Middle frontal gyrus (tissue), 1 donor: ENCODE measurements around the gene GSTA2.
"Not testable (repeated sequence)": the region's sequence is repeated elsewhere in the genome, so short reads cannot be mapped to it uniquely, and the experiment has no call there.

Source experiments
- DNase-seq: peaks from one replicate; pipeline ENCODE4 v3.0.0-alpha.2; 2015; ENCODE audit warnings: low spot score; ENCODE audit errors: extremely low spot score

GSTA2 gene

DNA sequence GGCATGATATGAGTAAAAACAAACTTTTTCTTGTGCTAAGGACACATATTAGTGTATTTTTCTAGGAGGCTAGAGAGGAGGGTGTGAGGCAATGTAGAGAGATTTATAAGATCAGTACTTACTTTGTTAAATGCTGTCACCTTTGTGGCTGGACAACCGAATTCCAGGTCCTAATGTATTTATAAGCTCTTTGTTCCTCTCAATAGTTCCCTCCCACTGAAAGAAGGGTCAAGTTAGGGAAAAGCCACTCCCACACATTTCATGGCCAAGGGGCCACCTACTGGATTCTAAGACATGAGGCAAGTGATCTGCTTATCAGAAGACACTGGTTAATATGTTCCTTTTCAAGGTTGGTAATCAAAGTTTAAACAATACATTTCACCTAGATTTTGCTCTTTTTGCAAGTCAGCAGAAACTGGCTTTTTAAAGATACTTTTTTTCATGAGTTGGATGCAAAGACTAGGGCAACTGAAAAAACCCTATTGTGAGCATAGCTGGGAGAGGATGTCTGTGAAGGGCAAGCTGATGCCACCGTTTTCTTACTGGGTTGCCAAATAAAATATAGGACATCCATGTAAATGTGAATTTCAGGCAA lies at the start of gene GSTA2:
Gene GSTA2, minus strand, starts transcription at position 154 of the 595 bp plus-strand sequence. CDS start 5,528 bp downstream, outside the sequence.
- DNase-seq = not testable (repeated sequence)

DNA sequence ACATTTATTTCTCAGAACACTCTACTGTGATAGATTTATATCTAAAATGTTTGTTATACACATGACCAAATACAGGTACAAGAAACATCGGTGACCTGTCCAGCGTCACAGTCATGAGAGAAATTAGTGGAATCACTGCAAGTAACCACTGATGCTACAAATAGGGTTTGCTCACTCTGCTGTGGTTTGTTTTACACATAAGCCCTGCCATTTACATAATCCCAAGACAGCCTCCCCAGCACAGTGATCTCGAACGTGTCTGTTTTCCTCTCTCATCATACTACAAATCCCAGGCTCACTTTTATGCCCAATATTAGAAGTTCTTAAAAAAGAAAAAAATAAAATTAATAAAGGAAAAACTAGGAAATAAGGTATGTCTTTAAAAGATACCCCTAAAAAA lies 46.5 kb upstream of the GSTA2 start:
- not testable (repeated sequence) for DNase-seq

DNA sequence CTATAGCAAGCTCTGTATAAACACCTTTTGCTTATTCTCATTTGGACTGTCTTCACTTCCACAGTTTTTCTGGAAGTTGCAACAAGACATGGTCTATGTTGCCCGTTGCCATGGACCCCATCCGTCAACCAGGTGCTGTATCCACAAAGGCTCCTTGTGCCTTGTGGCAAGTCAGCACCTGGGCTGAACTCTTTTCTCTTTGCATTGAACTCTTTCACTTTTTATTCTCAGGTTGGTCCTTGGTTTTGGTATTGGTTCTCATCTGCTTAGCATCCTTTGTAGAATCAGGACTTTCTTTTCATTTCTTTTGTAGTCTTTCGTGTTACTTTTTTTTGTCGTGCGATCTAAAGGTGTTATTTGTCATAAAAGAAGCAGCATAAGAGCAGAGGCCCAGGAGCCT lies 45.4 kb upstream of the GSTA2 start:
- no peak for DNase-seq

DNA sequence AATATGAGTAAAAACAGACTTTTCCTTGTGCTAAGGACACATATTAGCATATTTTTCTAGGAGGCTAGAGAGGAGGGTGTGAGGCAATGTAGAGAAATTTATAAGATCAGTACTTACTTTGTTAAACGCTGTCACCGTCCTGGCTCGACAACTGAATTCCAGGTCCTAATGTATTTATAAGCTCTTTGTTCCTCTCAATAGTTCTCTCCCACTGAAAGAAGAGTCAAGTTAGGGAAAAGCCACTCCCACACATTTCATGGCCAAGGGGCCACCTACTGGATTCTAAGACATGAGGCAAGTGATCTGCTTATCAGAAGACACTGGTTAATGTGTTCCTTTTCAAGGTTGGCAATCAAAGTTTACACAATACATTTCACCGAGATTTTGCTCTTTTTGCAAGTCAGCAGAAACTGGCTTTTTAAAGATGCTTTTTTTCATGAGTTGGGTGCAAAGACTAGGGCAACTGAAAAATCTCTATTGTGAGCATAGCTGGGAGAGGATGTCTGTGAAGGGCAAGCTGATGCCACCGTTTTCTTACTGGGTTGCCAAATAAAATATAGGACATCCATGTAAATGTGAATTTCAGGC lies 40.5 kb upstream of the GSTA2 start, which contains the start of gene GSTA1:
Gene GSTA1, minus strand, starts transcription at position 149 of the 588 bp plus-strand sequence. CDS start 4,549 bp downstream, outside the sequence.
- DNase-seq = not testable (repeated sequence)

DNA sequence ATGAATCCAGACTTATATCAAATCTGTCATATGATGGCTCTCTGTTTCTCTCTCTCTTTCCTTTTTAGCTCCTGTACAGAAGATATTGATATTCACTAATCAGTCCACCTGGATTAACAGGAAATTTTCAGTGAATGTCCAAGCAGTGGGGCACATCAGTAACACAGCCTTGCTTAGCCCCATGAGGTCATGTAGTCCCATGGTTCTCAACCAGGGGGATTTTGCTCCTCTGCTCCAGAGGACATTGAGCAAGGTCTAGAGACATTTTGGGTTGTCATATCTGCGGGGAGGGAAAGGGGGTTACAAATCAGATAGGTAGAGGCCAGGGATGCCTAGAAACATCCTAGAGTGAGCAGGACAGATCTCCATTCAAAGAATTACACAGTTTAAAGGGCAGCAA lies 39.5 kb upstream of the GSTA2 start:
- DNase-seq = no peak

DNA sequence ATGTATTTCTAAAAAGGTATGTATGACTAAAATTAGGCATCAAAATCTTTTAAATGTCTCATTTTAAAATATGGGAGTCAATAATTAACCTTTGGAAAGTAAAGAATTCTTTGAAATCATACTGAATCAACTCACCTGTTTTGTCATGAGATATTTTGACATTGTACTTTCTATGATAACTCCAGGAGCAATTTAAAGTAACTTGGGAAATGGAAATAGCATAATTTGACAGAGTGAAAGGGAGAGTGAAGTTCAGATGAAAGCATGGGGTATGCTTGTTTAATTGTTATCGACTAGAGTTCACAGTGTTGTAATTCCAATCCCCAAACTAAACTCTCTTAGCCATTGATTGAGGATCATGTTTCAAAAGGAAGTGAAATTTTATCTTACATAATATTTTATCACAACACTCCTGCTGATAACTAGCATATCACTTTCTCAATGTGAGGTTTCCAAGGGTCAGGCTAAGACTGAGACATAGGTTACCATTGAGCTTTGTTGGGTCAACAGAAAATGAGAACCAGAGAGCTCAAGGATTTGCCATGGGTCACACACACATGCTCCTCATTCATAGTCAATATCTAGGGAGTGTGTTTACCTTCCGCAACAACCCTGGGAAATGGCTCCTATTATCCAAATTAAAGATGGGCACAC lies 38.0 kb upstream of the GSTA2 start:
- no peak for DNase-seq

DNA sequence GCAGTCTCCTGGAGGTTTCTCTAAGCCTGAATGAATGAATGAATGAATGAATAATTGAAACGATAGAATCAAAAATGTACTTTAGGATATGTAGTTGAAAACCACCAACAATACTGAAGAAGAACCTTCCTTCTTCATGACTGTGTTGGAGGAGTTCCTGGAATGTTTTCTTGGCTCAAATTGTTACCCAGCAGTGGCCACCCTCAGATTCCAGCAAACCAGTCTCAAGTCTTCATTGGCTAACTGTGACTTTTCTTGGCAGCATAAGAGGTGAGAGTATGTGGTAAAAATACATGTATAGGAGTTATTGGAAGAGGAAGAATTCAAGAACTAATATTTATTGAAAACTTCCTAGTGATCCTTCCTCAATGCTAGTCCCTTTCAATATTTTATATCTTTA lies 36.0 kb upstream of the GSTA2 start:
- DNase-seq = not testable (repeated sequence)

DNA sequence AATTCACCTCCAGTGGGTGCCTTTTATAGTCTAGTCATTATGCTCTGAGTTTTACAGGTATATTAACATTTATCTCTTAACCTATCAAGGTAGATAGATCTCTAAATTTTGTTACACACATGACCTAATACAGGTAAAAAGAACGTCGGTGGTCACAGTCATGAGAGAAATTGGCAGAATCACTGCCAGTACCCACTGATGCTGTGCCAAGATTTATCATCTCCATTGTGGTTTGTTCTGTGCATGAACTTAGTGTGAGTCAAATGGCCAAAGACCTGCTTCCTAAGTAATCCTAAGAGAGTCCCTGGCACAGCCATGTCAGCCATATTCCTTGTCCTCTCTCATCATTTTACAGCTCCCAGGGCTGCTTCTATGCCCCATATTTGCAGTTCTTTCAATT lies 31.1 kb upstream of the GSTA2 start:
- DNase-seq = not testable (repeated sequence)

DNA sequence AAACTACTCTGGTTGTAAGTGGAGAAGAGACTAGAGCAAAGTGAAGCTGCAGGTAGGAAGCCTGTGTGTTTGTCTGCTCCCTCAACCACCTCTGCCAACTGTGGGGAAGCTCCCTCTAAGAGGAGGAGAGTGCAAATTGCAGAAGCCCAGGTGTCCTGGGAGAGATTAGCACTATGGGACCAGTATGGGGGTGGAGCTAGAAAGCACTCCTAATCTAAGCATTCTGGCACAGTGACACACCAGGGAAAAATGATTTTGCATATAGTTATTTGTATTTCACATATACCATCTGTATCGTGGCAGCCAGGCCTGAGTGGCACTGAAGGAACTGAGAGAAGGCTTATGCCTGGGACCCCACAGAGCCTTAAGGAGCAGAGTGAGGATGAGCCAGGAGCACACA lies 27.6 kb upstream of the GSTA2 start:
- DNase-seq = no peak

DNA sequence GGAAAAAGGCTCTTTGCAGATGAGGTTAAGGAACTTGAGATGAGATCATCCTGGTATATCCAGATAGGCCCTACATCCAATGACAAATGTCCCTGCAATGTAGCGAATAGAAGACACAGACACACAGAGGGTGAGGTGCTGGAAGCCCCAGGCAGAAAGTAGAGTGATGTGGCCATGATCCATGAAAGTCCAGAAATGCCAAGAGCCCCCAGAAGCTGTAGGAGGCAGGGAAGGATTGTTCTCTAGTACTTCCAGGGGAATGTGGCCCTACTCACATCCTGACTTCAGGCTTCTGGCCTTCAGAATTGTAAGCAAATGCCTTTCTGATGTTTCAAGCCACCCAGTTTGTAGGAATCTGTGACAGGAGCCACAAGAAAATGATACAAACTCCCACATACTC lies 26.4 kb upstream of the GSTA2 start:
- DNase-seq = not testable (repeated sequence)

DNA sequence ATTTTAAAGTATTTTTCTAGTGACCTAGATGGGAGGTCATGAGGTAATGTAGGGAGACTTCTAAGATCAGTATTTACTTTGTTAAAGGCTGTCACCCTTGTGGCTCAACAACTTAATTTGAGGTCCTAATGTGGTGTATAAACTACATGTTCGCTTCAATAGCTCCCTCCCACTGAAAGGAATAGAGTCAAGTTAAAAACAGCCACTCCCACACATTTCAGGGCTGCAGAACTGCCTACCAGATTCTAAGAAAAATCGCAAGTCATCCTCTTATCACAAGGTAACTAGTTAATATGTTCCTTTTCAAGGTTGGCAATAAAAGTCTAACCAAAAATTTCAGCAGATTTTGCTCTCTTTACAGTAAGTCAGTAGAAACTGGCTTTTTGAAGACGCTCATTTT lies 25.2 kb upstream of the GSTA2 start:
- no peak for DNase-seq

DNA sequence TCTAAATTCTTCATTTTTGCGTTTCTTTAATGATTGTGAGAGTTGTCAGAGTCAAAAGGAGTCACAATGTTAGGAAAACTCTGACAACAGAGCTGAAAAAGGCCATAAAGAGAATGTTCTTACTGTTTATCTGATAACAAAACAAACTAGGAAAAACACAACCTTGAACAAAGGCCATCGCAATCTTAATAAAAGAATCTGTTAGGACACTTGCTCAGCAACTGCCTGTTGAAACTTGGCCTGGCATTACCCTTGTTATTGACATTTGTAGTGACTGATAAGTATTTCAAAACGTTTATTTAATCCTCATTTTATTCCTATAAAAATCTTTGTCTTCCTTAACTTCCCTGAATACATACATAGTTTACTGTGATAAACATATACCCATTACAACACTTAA lies 24.6 kb upstream of the GSTA2 start:
- no peak for DNase-seq

DNA sequence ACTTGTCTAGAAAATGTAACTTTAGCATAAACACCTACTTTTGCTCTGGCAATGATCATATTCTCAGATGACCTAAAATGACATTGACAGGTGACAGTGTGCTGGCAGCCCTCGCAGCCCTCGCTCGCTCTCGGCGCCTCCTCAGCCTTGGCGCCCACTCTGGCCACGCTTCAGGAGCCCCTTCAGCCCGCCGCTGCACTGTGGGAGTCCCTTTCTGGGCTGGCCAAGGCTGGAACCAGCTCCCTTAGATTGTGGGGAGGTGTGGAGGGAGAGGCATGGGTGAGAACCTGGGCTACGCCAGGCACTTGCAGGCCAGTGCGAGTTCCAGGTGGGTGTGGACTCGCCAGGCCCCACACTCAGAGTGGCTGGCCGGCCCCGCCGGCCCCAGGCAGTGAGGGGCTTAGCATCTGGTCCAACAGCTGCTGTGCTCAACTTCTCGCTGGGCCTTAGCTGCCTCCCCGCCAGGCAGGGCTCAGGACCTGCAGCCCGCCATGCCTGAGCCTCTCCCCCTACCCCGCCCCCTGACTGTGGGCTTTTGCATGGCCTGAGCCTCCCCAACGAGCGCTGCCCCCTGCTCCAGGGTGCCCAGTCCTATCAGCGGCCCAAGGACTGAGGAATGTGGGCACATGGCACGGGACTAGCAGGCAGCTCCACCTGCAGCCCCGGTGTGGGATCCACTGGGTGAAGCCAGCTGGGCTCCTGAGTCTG lies 23.1 kb upstream of the GSTA2 start:
- no peak for DNase-seq

DNA sequence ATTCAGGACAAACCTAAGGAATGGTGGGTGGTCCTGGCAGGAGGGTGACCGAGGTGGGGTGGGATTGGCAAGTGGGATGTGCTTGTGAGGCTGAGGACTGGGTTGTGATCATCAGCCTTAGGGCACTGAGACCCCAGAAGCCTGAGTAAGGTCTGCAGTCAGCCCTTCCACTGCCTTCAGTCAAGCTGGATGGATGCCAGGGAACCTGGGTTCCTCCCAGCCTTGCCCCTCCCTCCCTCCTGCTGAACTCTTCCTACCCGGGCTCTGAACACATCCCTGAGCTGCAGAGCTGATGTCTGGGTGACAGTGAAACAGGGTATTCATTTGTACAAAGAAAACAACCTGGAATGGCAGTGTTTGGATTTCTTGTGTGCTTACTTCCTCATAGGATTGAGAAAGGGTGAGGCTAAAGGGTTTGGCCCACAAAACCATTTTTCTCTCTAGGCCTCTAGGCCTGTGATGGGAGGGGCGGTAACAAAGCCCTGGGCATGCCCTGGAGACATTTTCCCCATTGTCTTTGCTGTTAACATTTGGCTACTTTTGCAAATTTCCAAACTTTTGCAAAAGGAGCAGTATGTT lies 19.5 kb upstream of the GSTA2 start:
- DNase-seq = not testable (repeated sequence)

DNA sequence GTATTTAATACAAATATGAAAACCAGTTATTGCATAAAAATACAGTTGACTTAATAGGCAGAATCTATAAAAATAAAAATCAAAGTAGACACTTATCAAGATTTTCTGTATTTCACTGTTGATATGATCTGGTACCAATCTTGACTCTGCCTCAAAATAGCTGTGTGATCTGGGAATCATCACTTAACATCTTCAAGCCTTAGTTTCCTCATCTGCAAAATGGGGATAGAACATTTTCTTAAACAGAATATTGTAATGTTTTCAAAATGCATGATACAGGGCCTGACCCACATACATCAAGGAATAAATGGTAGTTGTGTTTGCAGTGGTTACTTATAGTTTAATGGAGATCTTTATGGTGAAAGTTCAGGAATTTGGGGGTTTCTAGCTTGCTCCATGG lies 18.9 kb upstream of the GSTA2 start:
- not testable (repeated sequence) for DNase-seq

DNA sequence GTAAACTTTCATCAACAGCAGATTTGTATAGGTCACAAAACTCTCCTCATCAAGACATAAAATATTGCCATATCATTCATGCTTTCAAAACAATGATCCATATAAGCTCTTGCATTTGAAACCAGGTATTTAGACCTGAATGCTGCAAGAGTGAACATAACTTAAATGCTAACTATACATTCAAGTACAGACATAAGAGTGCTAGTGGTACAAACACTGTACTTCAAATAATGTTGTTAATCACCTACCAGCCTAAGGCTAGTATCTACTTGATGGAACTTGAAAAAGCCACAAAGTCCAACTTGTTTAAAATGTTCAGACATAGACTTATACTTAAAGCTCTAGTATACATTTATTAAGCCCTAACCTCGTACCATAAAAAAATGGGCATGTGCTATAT lies 16.0 kb upstream of the GSTA2 start:
- DNase-seq = no peak

DNA sequence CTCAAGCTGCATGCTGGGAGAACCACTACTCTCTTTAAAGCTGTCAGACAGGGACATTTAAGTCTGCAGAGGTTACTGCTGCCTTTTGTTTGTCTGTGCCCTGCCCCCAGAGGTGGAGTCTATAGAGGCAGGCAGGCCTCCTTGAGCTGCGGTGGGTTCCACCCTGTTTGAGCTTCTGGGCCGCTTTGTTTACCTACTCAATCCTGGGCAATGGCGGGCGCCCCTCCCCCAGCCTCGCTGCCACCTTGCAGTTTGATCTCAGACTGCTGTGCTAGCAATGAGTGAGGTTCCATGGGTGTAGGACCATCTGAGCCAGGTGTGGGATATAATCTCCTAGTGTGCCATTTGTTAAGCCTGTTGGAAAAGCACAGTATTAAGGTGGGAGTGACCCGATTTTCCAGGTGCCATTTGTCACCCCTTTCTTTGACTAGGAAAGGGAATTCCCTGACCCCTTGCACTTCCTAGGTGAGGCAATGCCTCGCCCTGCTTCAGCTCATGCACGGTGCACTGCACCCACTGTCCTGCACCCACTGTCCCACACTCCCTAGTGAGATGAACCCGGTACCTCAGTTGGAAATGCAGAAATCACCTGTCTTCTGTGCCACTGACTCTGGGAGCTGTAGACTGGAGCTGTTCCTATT lies 13.6 kb upstream of the GSTA2 start:
- not testable (repeated sequence) for DNase-seq

DNA sequence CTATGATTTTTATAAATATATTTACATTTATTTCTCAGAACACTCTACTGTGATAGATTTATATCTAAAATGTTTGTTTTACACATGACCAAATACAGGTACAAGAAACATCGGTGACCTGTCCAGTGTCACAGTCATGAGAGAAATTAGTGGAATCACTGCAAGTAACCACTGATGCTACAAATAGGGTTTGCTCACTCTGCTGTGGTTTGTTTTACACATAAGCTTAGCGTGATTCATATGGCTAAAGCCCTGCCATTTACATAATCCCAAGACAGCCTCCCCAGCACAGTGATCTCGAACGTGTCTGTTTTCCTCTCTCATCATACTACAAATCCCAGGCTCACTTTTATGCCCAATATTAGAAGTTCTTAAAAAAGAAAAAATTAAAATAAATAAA lies 6.1 kb upstream of the GSTA2 start:
- not testable (repeated sequence) for DNase-seq

DNA sequence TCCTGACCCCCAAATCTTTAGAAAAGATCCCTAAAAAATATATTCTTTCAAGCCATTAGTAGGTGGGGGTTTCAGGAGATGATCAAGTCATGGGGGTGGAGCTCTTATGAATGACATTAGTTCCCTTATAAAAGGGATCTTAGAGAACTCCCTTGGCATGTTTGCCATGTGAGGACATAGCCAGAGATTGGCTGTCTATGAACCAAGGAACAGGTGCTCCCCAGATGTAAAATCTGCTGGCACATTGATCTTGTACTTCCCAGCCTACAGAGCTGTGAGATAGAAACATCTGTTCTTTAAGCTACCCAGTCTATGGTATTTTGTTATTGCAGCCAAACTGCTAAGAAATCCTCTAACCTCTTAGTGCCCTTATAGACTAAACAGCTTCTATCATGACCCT lies 4.4 kb upstream of the GSTA2 start:
- DNase-seq = not testable (repeated sequence)

DNA sequence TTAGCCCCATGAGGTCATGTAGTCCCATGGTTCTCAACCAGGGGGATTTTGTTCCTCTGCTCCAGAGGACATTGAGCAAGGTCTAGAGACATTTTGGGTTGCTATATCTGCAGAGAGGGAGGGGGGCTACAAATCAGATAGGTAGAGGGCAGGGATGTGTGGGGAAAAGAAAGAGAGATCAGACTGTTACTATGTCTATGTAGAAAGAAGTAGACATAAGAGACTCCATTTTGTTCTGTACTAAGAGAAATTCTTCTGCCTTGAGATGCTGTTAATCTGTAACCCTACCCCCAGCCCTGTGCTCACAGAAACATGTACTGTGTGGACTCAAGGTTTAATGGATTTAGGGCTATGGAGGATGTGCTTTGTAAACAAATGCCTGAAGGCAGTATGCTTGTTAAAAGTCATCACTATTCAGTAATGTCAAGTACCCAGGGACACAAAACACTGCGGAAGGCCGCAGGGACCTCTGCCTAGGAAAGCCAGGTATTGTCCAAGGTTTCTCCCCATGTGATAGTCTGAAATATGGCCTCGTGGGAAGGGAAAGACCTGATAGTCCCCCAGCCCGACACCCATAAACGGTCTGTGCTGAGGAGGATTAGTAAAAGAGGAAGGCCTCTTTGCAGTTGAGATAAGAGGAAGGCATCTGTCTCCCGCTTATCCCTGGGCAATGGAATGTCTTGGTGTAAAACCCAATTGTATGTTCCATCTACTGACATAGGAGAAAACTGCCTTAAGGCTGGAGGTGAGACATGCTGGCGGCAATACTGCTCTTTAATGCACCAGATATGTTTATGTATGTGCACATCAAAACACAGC lies 1.4 kb downstream of the GSTA2 start:
- not testable (repeated sequence) for DNase-seq
